Coronary artery (tissue), 2 donors: ENCODE measurements around the gene SCNN1G.

Experiments used
- DNase-seq: peaks from one replicate; pipeline ENCODE4 v3.0.0-alpha.2; 2017; ENCODE audit warnings: low spot score
- H3K27ac ChIP-seq, 2 donors: fragments of 200-600 bp; sonication (generic); one replicate each; pipeline ENCODE4 v1.5.1; 2016 to 2019
- H3K4me3 ChIP-seq: fragments of 200-600 bp; sonication (generic); 2 replicates; pipeline ENCODE4 v1.5.1; 2016; ENCODE audit warnings: mild to moderate bottlenecking, moderate library complexity
- CTCF ChIP-seq: fragments of 200-600 bp; sonication (generic); IDR thresholded peaks from one replicate; pipeline ENCODE4 v1.5.1; 2019; ENCODE audit warnings: antibody characterized with exemption

Gene SCNN1G

GRCh38 chr16:23195366-23195978, 12.9 kb downstream of the SCNN1G start:
- no peak for TF ChIP-seq CTCF
- Histone ChIP-seq H3K27ac (no peak overlapping the region), H3K4me3 (no peak overlapping the region)
- no peak for DNase-seq

- DNase-seq, result no peak
- TF ChIP-seq CTCF, result no peak
- H3K27ac ChIP-seq, result no peak overlapping the region
These were observed 14.0 kb downstream of the SCNN1G start for GRCh38 chr16:23196539-23196938.

GRCh38 chr16:23202166-23202565, 19.6 kb downstream of the SCNN1G start:
- no peak overlapping the region for H3K4me3 ChIP-seq
- no peak overlapping the region for H3K27ac ChIP-seq
- TF ChIP-seq CTCF, result no peak
- DNase-seq, result no peak

More at GRCh38 chr16:23196539-23196938, 14.0 kb downstream of the SCNN1G start:
- H3K4me3 ChIP-seq, result no peak overlapping the region

- no peak for DNase-seq
- no peak overlapping the region for H3K4me3 ChIP-seq
- no peak for TF ChIP-seq CTCF
These were observed 24.4 kb downstream of the SCNN1G start for GRCh38 chr16:23206986-23207385.

GRCh38 chr16:23207485-23207884, 24.9 kb downstream of the SCNN1G start:
- DNase-seq, result no peak

More at GRCh38 chr16:23206986-23207385, 24.4 kb downstream of the SCNN1G start:
- H3K27ac ChIP-seq, result no peak overlapping the region

GRCh38 chr16:23209606-23210005, 27.1 kb downstream of the SCNN1G start:
- no peak overlapping the region for H3K27ac ChIP-seq
- H3K4me3 ChIP-seq, result no peak overlapping the region
- DNase-seq, result no peak
- TF ChIP-seq CTCF, result no peak

More at GRCh38 chr16:23207485-23207884, 24.9 kb downstream of the SCNN1G start:
- H3K4me3 ChIP-seq, result no peak overlapping the region
- H3K27ac ChIP-seq, result no peak overlapping the region
- no peak for TF ChIP-seq CTCF

- DNase-seq, result no peak
- Histone ChIP-seq H3K27ac (no peak overlapping the region), H3K4me3 (no peak overlapping the region)
- TF ChIP-seq CTCF, result no peak
These were observed 31.3 kb downstream of the SCNN1G start for GRCh38 chr16:23213831-23214230.
